ENCODE data around the gene METTL24.
"Not testable (repeated sequence)": the region's sequence is repeated elsewhere in the genome, so short reads cannot be mapped to it uniquely, and the experiment has no call there.

The METTL24 gene

DNA sequence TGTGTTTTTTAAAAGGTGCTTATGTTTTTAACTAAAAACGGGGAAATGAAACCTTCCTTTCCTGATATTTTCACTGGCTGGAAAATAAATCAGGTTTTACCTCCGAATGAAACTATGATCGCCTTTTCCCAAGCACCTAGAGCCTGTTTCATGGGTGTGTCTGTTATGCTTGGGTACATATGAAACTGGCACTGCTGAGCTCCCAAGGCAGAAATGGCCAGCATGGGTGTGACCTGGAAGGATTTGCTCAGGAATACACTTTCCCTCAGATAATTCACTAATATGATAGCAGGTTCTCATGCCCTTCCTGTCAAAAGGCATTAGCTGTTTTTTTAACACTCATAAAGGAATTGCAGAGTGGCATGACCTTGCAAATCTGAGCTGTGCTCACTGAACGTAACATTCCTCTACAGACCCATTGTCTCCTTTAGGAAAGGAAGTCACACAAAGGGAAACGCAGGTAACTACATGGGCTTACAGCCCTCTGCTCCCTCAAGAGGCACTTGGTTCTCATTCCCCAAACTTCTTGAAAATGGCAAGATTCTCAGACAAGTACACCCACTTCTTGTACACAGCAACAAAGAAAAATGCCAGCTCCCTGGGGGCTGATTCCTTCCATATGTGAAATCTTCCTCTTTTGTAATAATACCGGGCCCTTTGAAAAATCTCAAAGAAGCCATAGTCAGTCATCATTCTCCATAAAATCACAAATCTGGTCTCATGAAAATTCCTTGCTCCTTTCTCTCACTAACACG lies 72.7 kb downstream of the METTL24 start:
- H3K27ac ChIP-seq = no peak overlapping the region
- no peaks in the 10 kb centered on the region for H3K79me2 ChIP-seq
- H3K27me3 ChIP-seq (ENCODE audit: control insufficient read depth, insufficient read depth, low read length) = no peaks in the 10 kb centered on the region
- H3K9ac ChIP-seq = no peak overlapping the region
- H3K4me3 ChIP-seq (ENCODE audit: low read depth, low read length) = no peak overlapping the region
- TF ChIP-seq, protein P1, sequence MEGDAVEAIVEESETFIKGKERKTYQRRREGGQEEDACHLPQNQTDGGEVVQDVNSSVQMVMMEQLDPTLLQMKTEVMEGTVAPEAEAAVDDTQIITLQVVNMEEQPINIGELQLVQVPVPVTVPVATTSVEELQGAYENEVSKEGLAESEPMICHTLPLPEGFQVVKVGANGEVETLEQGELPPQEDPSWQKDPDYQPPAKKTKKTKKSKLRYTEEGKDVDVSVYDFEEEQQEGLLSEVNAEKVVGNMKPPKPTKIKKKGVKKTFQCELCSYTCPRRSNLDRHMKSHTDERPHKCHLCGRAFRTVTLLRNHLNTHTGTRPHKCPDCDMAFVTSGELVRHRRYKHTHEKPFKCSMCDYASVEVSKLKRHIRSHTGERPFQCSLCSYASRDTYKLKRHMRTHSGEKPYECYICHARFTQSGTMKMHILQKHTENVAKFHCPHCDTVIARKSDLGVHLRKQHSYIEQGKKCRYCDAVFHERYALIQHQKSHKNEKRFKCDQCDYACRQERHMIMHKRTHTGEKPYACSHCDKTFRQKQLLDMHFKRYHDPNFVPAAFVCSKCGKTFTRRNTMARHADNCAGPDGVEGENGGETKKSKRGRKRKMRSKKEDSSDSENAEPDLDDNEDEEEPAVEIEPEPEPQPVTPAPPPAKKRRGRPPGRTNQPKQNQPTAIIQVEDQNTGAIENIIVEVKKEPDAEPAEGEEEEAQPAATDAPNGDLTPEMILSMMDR (IDR thresholded peaks at IDR 0.05) = no peak
- H3K4me1 ChIP-seq = no peaks in the 10 kb centered on the region
- H3K4me2 ChIP-seq (ENCODE audit: low read length) = no peak overlapping the region
- H2AFZ ChIP-seq = no peak overlapping the region
- H3K36me3 ChIP-seq (ENCODE audit: control insufficient read depth, insufficient read depth, low read length) = no peaks in the 10 kb centered on the region
- no peaks in the 10 kb centered on the region for H3K9me3 ChIP-seq (ENCODE audit: control insufficient read depth, low read length)

DNA sequence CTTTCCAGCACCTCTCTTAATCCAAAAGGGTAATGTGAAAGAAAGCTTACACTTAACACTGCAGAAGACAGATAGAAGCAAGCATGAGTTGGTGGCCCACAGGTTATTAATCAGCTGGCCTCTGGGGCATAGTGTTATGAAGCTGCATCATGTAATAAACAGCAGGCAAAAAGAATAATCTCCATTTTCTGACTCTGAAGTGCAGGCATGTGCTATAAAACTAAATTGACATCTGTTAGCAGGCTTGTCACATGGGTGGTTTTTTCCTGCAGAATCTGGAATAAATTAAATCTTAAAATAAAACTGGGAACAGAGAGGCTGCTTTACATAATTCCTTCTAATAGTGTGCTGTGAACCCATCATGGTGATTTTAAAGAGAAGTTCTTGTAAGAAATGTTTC lies 73.3 kb downstream of the METTL24 start:
- TF ChIP-seq, protein P1 (IDR thresholded peaks at IDR 0.05) = no peak
- Histone ChIP-seq H3K27me3 (ENCODE audit: control insufficient read depth, insufficient read depth, low read length) (no peaks in the 10 kb centered on the region), H3K9ac (no peak overlapping the region), H3K79me2 (no peaks in the 10 kb centered on the region), H3K4me1 (no peaks in the 10 kb centered on the region), H3K4me3 (ENCODE audit: low read depth, low read length) (no peak overlapping the region), H3K9me3 (ENCODE audit: control insufficient read depth, low read length) (no peaks in the 10 kb centered on the region), H3K36me3 (ENCODE audit: control insufficient read depth, insufficient read depth, low read length) (no peaks in the 10 kb centered on the region), H3K4me2 (ENCODE audit: low read length) (no peak overlapping the region), H2AFZ (no peak overlapping the region), H3K27ac (no peak overlapping the region)

DNA sequence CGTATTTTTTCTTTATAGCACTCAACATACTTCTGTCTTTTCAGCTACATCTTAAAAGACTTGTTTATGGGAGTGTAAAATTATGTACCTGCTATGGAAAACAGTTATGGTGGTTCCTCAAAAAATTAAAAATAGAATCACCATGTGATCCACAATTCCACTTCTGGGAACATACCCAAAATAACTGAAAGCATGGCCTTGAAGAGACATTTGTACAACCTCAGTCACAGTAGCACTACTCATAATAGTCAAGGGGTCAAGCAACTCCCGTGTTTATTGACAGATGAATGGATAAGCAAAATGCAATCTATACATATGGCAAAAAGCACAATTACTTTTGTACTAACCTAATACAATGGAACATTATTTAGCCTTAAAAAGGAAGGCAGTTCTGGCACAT lies 74.5 kb downstream of the METTL24 start:
- H3K9me3 ChIP-seq (ENCODE audit: control insufficient read depth, low read length) = no peaks in the 10 kb centered on the region
- no peak overlapping the region for H2AFZ ChIP-seq
- TF ChIP-seq, protein P1 (IDR thresholded peaks at IDR 0.05) = no peak
- H3K9ac ChIP-seq = no peak overlapping the region
- no peaks in the 10 kb centered on the region for H3K4me1 ChIP-seq
- H3K4me3 ChIP-seq (ENCODE audit: low read depth, low read length) = no peak overlapping the region
- no peaks in the 10 kb centered on the region for H3K79me2 ChIP-seq
- H3K36me3 ChIP-seq (ENCODE audit: control insufficient read depth, insufficient read depth, low read length) = no peaks in the 10 kb centered on the region
- H3K27me3 ChIP-seq (ENCODE audit: control insufficient read depth, insufficient read depth, low read length) = no peaks in the 10 kb centered on the region
- H3K4me2 ChIP-seq (ENCODE audit: low read length) = no peak overlapping the region
- no peak overlapping the region for H3K27ac ChIP-seq

DNA sequence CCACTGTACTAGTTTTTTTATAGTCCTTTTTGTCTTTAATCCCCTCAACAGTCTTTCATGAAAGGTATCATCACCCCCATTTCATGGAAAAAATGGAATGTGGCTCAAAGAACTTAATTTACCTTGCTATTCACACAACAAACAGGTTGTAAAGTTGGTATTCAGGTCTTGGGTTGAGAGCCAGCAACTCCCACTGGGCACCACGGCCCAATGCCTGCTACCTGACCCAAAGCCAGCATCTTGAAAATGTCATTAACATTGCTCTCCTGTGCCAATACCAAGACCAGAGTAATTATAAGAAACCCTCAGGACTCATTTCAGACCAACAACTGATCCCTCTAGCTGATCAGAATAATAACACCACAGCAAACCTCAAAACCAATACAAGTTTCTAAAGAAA lies 75.7 kb downstream of the METTL24 start:
- H3K36me3 ChIP-seq (ENCODE audit: control insufficient read depth, insufficient read depth, low read length) = no peaks in the 10 kb centered on the region
- H3K27me3 ChIP-seq (ENCODE audit: control insufficient read depth, insufficient read depth, low read length) = no peaks in the 10 kb centered on the region
- H3K27ac ChIP-seq = no peak overlapping the region
- no peak overlapping the region for H3K4me2 ChIP-seq (ENCODE audit: low read length)
- H3K4me3 ChIP-seq (ENCODE audit: low read depth, low read length) = no peak overlapping the region
- H3K79me2 ChIP-seq = no peaks in the 10 kb centered on the region
- H3K9ac ChIP-seq = no peak overlapping the region
- H3K4me1 ChIP-seq = no peaks in the 10 kb centered on the region
- H3K9me3 ChIP-seq (ENCODE audit: control insufficient read depth, low read length) = no peaks in the 10 kb centered on the region
- TF ChIP-seq, protein P1 (IDR thresholded peaks at IDR 0.05) = no peak
- H2AFZ ChIP-seq = no peak overlapping the region

DNA sequence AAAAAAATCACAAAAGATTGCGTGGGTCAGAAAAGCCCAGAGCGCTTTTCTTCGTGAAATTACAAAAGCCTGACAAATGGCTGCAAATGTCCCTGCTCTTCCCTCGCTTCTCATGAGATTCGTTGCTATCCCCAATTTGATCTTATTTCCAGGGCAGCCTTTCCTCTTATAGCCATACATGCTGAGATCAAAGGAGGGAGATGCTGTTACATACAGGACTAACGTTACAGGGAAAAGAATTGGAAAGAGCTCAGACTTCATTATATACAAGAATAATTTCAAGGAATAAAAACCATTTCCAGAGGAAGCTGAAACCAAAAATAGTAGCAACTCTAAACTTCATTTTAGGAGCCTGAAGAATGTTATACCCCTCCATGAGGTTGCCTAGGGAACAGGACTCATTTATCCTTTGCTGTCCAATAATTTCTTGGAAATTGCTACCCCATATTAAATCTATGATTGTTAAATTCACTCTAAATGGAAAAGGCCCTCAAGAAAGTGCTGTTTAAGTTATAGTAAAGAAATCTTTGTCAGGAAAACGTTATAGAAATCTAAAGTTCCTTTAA lies 81.0 kb downstream of the METTL24 start:
- no peaks in the 10 kb centered on the region for H3K9me3 ChIP-seq (ENCODE audit: control insufficient read depth, low read length)
- no peaks in the 10 kb centered on the region for H3K4me1 ChIP-seq
- no peak overlapping the region for H3K9ac ChIP-seq
- no peak overlapping the region for H2AFZ ChIP-seq
- TF ChIP-seq, protein P1 (IDR thresholded peaks at IDR 0.05) = no peak
- no peaks in the 10 kb centered on the region for H3K36me3 ChIP-seq (ENCODE audit: control insufficient read depth, insufficient read depth, low read length)
- no peaks in the 10 kb centered on the region for H3K79me2 ChIP-seq
- no peak overlapping the region for H3K27ac ChIP-seq
- H3K4me2 ChIP-seq (ENCODE audit: low read length) = no peak overlapping the region
- no peak overlapping the region for H3K4me3 ChIP-seq (ENCODE audit: low read depth, low read length)
- no peaks in the 10 kb centered on the region for H3K27me3 ChIP-seq (ENCODE audit: control insufficient read depth, insufficient read depth, low read length)

DNA sequence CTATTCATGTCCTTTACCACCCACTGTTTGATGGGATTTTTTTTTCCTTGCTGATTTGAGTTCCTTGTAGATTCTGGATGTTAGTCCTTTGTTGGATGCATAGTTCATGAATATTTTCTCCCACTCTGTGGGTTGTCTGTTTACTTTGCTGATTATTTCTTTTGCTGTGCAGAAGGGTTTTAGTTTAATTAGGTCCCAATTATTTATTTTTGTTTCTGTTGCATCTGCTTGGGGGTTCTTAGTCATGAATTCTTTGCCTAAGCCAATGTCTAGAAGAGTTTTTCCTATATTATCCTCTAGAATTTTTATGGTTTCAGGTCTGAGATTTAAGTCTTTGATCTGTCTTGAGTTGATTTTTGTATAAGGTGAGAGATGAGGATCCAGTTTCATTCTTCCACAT lies 85.4 kb downstream of the METTL24 start:
- not testable (repeated sequence) for H2AFZ ChIP-seq; H3K4me3 ChIP-seq (ENCODE audit: low read depth, low read length); H3K4me1 ChIP-seq; H3K36me3 ChIP-seq (ENCODE audit: control insufficient read depth, insufficient read depth, low read length); H3K9me3 ChIP-seq (ENCODE audit: control insufficient read depth, low read length); H3K27me3 ChIP-seq (ENCODE audit: control insufficient read depth, insufficient read depth, low read length); H3K4me2 ChIP-seq (ENCODE audit: low read length); H3K79me2 ChIP-seq; H3K9ac ChIP-seq; H3K27ac ChIP-seq

Measured in parathyroid adenoma (tissue), 2 donors.